ENCODE results near the gene CADM1. TPM values are rescaled to one million over a fixed set of nuclear protein-coding genes. Genes with fewer than 3 reads are reported as not detected.

The CADM1 gene
- total and polyA plus RNA-seq, 9 of the 15 experiments (the other 6 are each of a cell fraction or from before 2014, with no cell fraction given) = 0.42 TPM; not detected in 8

GRCh38 chr11:115126515-115127208, 377.6 kb downstream of the CADM1 start:
- in situ Hi-C loops (cut with MboI) = no loop called here
- Histone ChIP-seq H3K79me2 (ENCODE audit: control insufficient read depth, insufficient read depth, low read length) (no peaks in the 10 kb centered on the region), H3K4me3 (no peak overlapping the region), H3K36me3 (ENCODE audit: control insufficient read depth, insufficient read depth, low read length) (no peaks in the 10 kb centered on the region), H3K27ac (ENCODE audit: extremely low read depth, low read depth, low read length) (no peak overlapping the region), H3K9me3 (replicated peaks; ENCODE audit: control insufficient read depth, insufficient read depth, low read depth, low read length) (no peaks in the 10 kb centered on the region), H3K4me2 (ENCODE audit: insufficient read depth, low read length) (no peak overlapping the region), H3K9ac (ENCODE audit: insufficient read depth in 1 of 2, low read depth in 2 of 2, low read length in 2 of 2) (no peak overlapping the region), H2AFZ (ENCODE audit: low read depth, low read length) (no peak overlapping the region), H3K27me3 (ENCODE audit: control insufficient read depth in 2 of 2, insufficient read depth in 2 of 2, low read length in 2 of 2) (no peaks in the 10 kb centered on the region), H3K9me1 (ENCODE audit: control insufficient read depth, insufficient read depth, low read length) (peaks cover 2% of the 10 kb centered on the region), H3K4me1 (replicated peaks in 1 of 2; ENCODE audit: control insufficient read depth in 2 of 2, insufficient read depth in 2 of 2, low read length in 2 of 2) (no peaks in the 10 kb centered on the region), H4K20me1 (replicated peaks; ENCODE audit: control insufficient read depth, insufficient read depth, low read length) (no peaks in the 10 kb centered on the region)
- TF ChIP-seq ZNF318 (IDR thresholded peaks at IDR 0.05; ENCODE audit: borderline replicate concordance in 1 of 2, low read depth in 1 of 2) = no peak
- TF ChIP-seq NFE2 (IDR thresholded peaks at IDR 0.05; ENCODE audit: low read depth) = no peak
- TF ChIP-seq CREB3 (tag; conservative IDR thresholded peaks at IDR 0.05; ENCODE audit: low read depth) = no peak
- no TSS peak for BruUV-seq (replicated peaks)
- POLR2A ChIA-PET = no interaction called here
- DNase-seq (ENCODE audit: extremely low read depth in 1 of 4, low spot score in 3 of 4) (no peak), FAIRE-seq (no peak), ATAC-seq (no peak)
- CTCF ChIA-PET (ENCODE audit: low intra/inter-chr PET ratio) = no interaction called here
- WGBS (ENCODE audit: insufficient coverage, low coverage, missing lambda C conversion rate) = 0% methylated on average over 10 of the region's 10 CpGs
- intact Hi-C loops (cut with micrococcal nuclease) = no loop called here

All from K562 (cell line).